OCI-M1 (cell line): ENCODE results near the gene PIK3R3.

ENCODE experiments used
- DNase-seq: peaks from one replicate; lab custom pipeline; 2025; lab: John Stamatoyannopoulos, UW

PIK3R3 gene

GRCh38 chr1:46132529-46133180 lies at the start of gene PIK3R3:
Gene PIK3R3 (minus strand): TSS chr1:46132629. CDS start chr1:46131952, 677 bp downstream.
- peak; percentile 98 for DNase-seq

- no peak for DNase-seq
These were observed 49.2 kb upstream of the PIK3R3 start for GRCh38 chr1:46181343-46182260.

- DNase-seq: peak; percentile 50
These were observed 47.7 kb upstream of the PIK3R3 start for GRCh38 chr1:46180082-46180616.

GRCh38 chr1:46179138-46180081 lies 47.0 kb upstream of the PIK3R3 start:
- peak; percentile 85 for DNase-seq

GRCh38 chr1:46176211-46176865 lies 43.9 kb upstream of the PIK3R3 start, which contains the start of gene P3R3URF:
Gene P3R3URF (minus strand): TSS chr1:46176488. CDS start chr1:46176471, 17 bp downstream.
- no peak for DNase-seq

GRCh38 chr1:46175243-46175642 lies 42.8 kb upstream of the PIK3R3 start:
- peak; percentile 12 for DNase-seq

GRCh38 chr1:46174448-46175231 lies 42.2 kb upstream of the PIK3R3 start, which contains the start of gene TSPAN1:
Gene TSPAN1 (plus strand): TSS chr1:46175087. CDS start chr1:46181108, 6,021 bp downstream.
- no peak for DNase-seq

- peak; percentile 62 for DNase-seq
These were observed 41.0 kb upstream of the PIK3R3 start for GRCh38 chr1:46173361-46173856.

GRCh38 chr1:46172321-46172720 lies 39.9 kb upstream of the PIK3R3 start:
- no peak for DNase-seq

- no peak for DNase-seq
These were observed 39.4 kb upstream of the PIK3R3 start for GRCh38 chr1:46171871-46172270.

GRCh38 chr1:46171351-46171750 lies 38.9 kb upstream of the PIK3R3 start:
- DNase-seq: no peak

- no peak for DNase-seq
These were observed 37.5 kb upstream of the PIK3R3 start for GRCh38 chr1:46169811-46170454.

- peak; percentile 23 for DNase-seq
These were observed 36.0 kb upstream of the PIK3R3 start for GRCh38 chr1:46168477-46168876.

GRCh38 chr1:46166521-46167462 lies 34.4 kb upstream of the PIK3R3 start:
- DNase-seq: no peak

GRCh38 chr1:46160212-46160611 lies 27.8 kb upstream of the PIK3R3 start:
- DNase-seq: no peak

GRCh38 chr1:46159516-46159915 lies 27.1 kb upstream of the PIK3R3 start:
- DNase-seq: peak; percentile 46

- DNase-seq: peak; percentile 92
These were observed 26.2 kb upstream of the PIK3R3 start for GRCh38 chr1:46158312-46159281.
